GM21526 (cell line): ENCODE measurements around the gene RRP9.
"Not testable (repeated sequence)": the region's sequence is repeated elsewhere in the genome, so short reads cannot be mapped to it uniquely, and the experiment has no call there.

Experiments used
- ATAC-seq: cut with Tn5 transposase; IDR thresholded peaks from one replicate; pipeline ENCODE4 v1.9.1; 2021; ENCODE audit warnings: moderate library complexity; ENCODE audit not compliant: unreplicated experiment, low FRiP score

RRP9 gene

GRCh38 chr3:51942603-51943450, 1.1 kb upstream of the RRP9 start:
- ATAC-seq: peak; percentile 30

- ATAC-seq: peak; percentile 5
Observed at GRCh38 chr3:51941463-51941797, 274 bp downstream of the RRP9 start.

- no peak for ATAC-seq
Observed at GRCh38 chr3:51940648-51941462, 849 bp downstream of the RRP9 start.

- ATAC-seq: no peak
Observed at GRCh38 chr3:51938780-51939425, 2.8 kb downstream of the RRP9 start.

GRCh38 chr3:51937611-51938450, 3.9 kb downstream of the RRP9 start:
- ATAC-seq: no peak

- no peak for ATAC-seq
Observed at GRCh38 chr3:51937014-51937413, 4.7 kb downstream of the RRP9 start.

- no peak for ATAC-seq
Observed at GRCh38 chr3:51935886-51936755, 5.6 kb downstream of the RRP9 start.

GRCh38 chr3:51934991-51935885, 6.5 kb downstream of the RRP9 start:
- no peak for ATAC-seq

- ATAC-seq: no peak
Observed at GRCh38 chr3:51934139-51934850, 7.4 kb downstream of the RRP9 start.

- no peak for ATAC-seq
Observed at GRCh38 chr3:51933471-51934138, 8.1 kb downstream of the RRP9 start.

- ATAC-seq: no peak
Observed at GRCh38 chr3:51932471-51933370, 9.0 kb downstream of the RRP9 start.

GRCh38 chr3:51931756-51932155, 9.9 kb downstream of the RRP9 start:
- ATAC-seq: no peak

GRCh38 chr3:51930439-51930838, 11.3 kb downstream of the RRP9 start:
- no peak for ATAC-seq

GRCh38 chr3:51929420-51930003, 12.2 kb downstream of the RRP9 start:
- no peak for ATAC-seq

- ATAC-seq: not testable (repeated sequence)
Observed at GRCh38 chr3:51928981-51929380, 12.7 kb downstream of the RRP9 start.

- ATAC-seq: no peak
Observed at GRCh38 chr3:51928438-51928837, 13.3 kb downstream of the RRP9 start.
